Effector CD4-positive, alpha-beta T cell (primary cell): Measurements from ENCODE around the gene RAB7B.
"Not testable (repeated sequence)": the region's sequence is repeated elsewhere in the genome, so short reads cannot be mapped to it uniquely, and the experiment has no call there.

ENCODE experiments used
- DNase-seq: peaks from one replicate; pipeline ENCODE4 v3.0.0-alpha.2; 2020

RAB7B gene

DNA sequence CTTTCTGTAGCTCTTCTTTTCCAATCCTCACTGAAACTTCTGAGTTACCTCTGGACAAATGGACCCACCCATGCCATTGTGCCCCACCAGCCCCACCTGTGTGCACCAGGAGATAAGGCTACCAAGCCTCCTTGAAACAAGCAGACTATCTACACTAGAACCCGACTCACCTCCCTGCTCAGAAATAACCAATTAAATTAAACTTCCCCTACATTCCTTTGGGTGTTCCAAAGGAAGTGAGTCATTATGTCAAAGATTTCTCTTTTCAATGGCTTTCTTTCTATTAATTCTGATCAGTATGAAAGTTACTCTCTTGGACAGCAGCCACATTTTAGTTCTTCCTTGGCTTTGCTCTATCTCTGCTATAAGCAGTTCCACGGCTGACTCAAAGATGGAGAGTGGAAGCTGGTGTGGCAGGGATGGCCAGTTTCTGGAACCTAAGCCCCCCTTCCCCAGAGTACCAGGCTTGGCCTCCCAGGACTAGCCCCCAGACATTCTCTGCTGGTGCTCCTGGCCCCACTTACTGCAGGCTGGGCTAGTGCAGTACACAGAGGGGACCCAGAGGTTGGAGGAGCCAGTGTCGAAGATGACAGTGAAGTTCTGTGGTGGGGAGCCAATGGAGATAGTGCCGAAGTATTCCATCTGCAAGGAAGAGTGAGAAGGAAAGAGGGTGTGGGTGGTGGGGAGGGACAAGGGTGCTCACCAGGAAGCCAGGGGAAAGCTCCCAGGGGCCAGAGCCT is 18.6 kb upstream of the RAB7B start:
- DNase-seq, result no peak

DNA sequence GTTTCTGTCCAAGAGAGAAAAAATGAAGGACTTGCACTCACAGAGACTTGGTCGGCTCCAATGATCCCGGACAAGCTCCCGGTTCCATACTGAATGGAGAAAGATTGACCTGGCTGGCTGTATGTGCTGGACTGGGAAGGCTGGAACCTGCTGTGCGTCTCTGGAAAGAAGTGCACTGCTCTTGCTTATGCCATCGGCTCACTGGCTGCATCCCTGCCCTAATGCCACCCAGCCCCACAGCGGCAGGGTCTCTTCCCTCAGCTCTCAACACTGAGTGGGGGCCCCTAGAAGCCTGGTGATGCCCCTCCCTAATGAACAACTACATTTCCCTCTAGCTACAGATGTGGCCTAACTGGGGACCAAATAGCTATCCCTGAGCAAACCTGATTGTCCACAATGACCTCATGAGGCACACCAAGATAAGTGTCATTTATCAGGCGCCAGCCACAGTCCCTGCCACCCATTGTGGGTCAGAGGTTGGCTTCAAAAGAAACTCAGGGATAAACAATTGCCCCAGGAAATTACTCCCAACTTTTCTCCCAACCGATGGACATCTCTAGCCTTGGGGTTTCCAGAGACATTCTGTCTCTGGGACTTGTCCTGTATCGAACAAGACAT is 17.9 kb upstream of the RAB7B start:
- DNase-seq, result no peak

DNA sequence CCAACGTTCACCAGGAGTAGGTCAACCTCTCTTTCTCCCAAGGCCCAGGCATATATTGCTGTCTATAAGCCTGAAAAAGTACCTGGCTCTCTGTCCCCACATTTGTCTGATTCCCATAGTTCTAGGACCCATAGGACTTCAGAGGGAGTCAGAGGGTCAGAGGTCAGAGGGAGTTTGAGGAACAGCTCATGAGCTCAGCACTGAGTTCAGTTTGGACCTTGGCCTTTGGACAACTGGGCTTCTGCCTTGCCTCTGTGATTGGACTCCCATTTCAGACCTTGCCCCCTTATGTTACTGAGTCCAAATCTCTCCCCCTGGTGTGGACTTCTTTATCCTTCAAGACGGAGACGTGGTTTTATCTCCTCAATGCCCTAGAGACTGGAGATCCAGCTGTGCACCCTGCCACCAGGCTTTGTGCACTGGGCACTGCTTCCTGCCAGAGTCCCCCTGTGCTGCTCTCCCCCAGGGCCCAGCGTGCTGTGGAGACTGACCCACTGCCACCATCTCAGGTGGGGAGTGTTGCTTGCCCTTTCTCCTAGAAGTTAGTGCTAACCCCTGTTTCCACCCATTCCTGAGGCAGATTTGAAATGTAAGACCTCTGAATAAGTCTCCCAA is 17.3 kb upstream of the RAB7B start:
- no peak for DNase-seq

DNA sequence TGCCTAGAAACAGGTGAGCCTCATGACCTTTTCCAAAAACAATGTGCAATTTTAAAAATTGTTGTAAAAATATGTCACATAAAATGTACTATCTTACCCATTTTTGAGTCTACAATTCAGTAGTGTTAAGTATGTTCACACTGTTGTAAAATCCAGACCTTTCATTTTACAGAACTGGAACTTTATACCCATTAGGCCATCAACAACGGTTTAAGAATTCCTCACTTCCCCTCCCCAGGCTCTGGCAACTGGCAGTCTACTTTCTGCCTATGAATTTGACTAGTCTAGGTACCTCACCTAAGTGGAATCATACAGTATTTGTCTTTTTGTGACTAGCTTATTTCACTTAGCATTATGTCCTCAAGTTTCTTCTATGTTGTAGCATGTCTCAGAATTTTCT is 11.9 kb upstream of the RAB7B start:
- DNase-seq, result no peak

DNA sequence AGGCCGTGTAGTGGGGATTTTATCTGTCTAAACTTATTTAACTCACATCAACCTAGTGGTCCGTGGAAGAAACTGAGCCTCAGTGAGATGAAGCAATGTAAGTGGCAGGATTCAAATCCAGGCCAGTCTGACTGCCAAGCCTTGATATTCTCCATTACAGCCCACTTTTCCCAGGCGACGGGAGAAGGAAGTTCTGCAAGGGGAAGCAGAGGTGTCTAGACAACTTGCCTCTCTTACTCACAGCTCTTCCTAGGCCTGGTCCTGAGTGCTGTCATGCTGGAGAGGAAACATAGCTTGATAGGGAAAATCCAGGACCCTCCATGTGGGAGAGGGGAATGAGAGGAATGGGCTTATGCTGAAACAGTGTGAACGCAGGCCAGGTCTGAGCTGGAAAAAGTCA is 11.4 kb upstream of the RAB7B start:
- no peak for DNase-seq

GRCh38 chr1:206013026-206013795 is 10.0 kb upstream of the RAB7B start:
- no peak for DNase-seq

DNA sequence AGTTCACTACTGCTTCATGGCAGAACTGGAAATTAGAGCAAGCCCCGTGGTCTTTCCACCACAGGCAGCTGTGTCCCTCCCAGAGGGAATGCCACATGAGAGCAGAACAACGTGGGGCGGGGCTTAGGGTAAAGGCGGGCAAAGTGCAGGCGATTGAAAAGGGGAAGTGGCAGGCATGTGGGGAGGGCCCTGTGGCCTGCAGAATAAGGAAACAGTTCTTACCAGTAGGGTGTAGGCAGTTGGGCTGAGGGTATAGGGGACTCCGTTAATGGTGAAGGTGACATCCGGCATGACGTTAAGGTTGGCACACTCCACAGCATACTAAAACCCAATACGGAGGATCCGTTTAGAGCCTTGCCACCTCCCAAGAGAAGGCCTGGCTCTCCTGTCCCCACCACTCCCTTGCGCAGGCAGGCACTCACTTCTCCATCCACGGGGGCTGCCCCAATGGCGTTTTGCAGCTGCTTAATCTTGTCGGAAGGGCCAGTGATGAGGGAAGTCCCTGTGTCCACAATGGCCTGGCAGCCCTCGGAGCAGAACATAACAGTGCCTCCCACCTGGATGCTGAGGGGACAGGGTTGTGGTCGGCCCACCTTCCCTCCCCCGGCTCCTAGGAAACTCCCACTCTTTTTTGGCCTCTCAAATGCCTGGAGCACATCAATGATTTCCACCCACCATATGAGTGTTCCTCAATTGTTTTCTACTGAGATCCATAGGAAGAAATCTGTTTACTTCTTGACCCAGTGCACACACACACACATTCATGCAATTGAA is 9.1 kb upstream of the RAB7B start:
- no peak for DNase-seq

DNA sequence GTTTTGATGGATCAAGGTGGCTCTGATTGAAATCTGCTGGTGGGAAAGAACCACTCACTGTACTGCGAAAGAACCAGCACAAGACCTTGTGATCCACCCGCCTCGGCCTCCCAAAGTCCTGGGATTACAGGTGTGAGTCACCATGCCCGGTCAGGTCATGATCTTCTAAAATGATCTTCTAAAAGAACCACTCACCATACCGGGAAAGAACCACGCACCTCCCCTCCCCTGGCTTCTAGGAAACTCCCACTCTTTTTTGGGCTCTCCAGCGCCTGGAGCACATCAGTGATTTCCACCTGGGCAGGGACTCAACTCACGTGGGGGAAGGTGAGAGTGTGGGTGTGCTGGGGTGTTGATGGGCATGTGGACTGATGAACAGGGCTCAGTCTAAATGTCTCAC is 7.9 kb upstream of the RAB7B start:
- no peak for DNase-seq

- no peak for DNase-seq
Measured at GRCh38 chr1:206010060-206010459, 6.9 kb upstream of the RAB7B start.

DNA sequence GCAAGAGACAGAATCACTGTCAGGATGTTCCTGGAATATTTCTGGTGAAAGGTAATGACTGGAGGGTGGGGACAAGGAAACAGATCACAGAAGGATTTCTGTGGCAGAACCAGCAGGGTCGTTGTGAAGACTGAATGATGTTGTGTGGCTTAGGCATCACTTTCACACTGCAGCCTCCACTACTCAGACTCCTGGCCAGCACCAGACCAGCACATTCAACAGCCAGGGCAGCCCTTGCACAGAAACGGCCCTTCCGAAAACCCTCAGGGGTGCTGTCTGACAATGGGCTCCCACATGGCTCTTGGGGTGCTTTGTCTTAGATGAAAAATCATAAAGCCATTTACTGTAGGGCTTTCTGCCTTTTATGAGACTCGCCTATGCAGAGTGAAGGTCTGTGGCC is 3.8 kb upstream of the RAB7B start:
- no peak for DNase-seq

GRCh38 chr1:206005778-206006180 is 2.6 kb upstream of the RAB7B start:
- no peak for DNase-seq

DNA sequence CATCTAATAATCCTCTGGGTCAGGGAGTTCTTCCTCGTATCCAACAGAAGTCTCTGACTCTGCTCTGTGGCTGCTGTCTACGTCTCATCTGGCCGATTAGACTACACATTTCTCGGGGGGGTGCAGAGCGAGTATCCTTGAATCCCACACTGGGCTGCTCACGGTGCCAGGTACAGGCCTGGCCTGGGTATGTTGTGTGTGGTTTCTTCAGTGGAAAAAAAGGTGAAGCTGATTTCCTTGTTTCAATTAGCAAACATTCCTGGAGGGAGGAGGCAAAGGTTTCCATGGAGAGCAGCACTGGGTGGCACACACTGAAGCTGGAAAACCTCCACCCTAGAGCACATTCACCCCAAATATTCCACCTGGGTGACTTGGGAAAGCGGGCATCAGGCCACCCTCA is 2.0 kb upstream of the RAB7B start:
- DNase-seq, result no peak

- no peak for DNase-seq
Measured at GRCh38 chr1:206004826-206005225, 1.6 kb upstream of the RAB7B start.

DNA sequence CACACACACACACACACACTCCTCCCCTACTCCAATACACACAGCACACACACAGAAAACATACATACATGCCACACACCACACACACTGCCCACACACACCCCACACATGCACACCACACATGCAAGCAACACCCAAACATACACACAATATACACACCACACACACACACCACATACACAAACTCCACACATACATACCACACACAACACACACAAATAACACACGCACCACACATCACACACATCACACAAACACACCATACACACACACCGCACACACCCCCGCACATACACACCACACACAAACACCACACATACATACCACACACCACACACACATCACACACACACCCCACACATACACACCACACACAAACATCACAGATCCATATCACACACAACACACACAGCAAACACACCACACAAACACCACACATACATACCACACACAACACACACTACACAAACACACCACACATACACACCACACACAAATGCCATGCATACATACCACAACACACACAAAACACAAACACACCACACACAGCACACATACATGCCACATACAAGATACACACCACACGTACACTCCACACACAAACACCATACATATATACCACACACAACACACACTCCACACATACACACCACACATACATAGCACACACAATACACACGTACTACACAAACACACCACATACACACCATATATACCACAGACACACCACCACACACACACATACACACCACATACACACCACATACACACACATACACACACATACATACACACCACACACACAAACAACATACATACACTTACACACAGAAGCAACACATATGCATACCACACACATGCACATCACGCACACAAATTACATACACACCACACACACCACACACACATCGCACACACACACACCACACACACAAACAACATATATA is 932 bp upstream of the RAB7B start:
- DNase-seq, result no peak

GRCh38 chr1:206002160-206002559 is 1.0 kb downstream of the RAB7B start:
- DNase-seq, result no peak

- DNase-seq, result no peak
Measured at GRCh38 chr1:206001476-206001888, 1.7 kb downstream of the RAB7B start.

- DNase-seq, result no peak
Measured at GRCh38 chr1:206000641-206001339, 2.4 kb downstream of the RAB7B start.

GRCh38 chr1:205998457-205999241 is 4.5 kb downstream of the RAB7B start:
- DNase-seq, result no peak

DNA sequence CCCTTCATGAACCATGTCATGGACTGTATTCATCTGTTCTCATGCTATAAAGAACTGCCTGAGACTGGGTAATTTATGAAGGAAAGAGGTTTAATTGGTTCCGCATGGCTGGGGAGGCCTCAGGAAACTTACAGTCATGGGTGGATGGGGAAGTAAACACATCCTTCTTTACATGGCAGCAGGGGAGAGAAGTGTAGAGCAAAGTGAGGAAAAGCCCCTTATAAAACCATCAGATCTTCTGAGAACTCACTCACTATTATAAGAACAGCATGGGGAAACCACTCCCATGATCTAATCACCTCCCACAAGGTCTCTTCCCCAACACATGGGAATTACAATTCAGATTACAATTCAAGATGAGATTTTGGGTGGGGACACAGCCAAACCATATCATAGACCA is 6.6 kb downstream of the RAB7B start:
- not testable (repeated sequence) for DNase-seq

DNA sequence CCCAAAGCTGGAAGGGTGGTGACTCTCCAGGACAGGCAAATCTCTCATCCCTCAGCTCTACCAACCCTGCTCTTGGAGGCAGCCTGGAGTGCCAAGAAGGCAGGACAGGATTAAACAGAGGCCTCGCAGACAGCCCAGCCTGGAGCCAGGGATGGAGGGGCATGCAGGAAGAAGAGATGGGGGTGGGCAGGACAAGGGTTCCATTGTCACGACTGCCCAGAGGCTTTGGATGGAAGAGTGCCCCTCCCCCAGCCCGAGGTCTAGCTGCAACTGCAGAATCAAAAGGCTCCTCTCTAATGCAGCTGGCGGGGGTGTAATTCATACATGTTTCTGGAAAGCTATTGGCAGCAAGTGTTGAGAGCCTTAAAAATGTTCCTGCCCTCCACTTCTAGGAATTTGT is 8.8 kb downstream of the RAB7B start:
- DNase-seq, result no peak
